Neuronal stem cell (in vitro differentiated cells): Measurements from ENCODE around the gene CENPW.

ENCODE experiments used
- DNase-seq: peaks from one replicate; pipeline ENCODE4 v3.0.0-alpha.2; 2013; ENCODE audit warnings: low spot score
- H2AFZ ChIP-seq: one replicate; pipeline ENCODE4 v1.6.1; 2013; ENCODE audit warnings: mild to moderate bottlenecking, low read length, inconsistent platforms
- H2AK5ac ChIP-seq: 2 replicates; pipeline ENCODE4 v1.6.1; 2013; ENCODE audit warnings: low read depth, mild to moderate bottlenecking, inconsistent platforms, low read length, moderate library complexity, mixed read lengths
- H2BK120ac ChIP-seq: 2 replicates; pipeline ENCODE4 v1.6.1; 2013; ENCODE audit warnings: low read depth, mild to moderate bottlenecking, inconsistent platforms, low read length, moderate library complexity, mixed read lengths
- H2BK12ac ChIP-seq: one replicate; pipeline ENCODE4 v1.6.1; 2013; ENCODE audit warnings: low read length, inconsistent platforms
- H2BK15ac ChIP-seq: 2 replicates; pipeline ENCODE4 v1.6.1; 2013; ENCODE audit warnings: mild to moderate bottlenecking, low read length, inconsistent platforms, mixed read lengths
- H2BK5ac ChIP-seq: one replicate; pipeline ENCODE4 v1.6.1; 2013; ENCODE audit warnings: inconsistent platforms, mild to moderate bottlenecking, low read length, moderate library complexity
- H3K14ac ChIP-seq: one replicate; pipeline ENCODE4 v1.6.1; 2013; ENCODE audit warnings: low read length, inconsistent platforms
- H3K18ac ChIP-seq: 2 replicates; pipeline ENCODE4 v1.6.1; 2013; ENCODE audit warnings: low read length, inconsistent platforms
- H3K23ac ChIP-seq: 2 replicates; pipeline ENCODE4 v1.6.1; 2013; ENCODE audit warnings: low read depth, mild to moderate bottlenecking, mixed read lengths, low read length, inconsistent platforms; ENCODE audit not compliant: poor library complexity
- H3K27ac ChIP-seq: replicated peaks from 3 replicates; pipeline ENCODE4 v1.5.1; 2013; ENCODE audit warnings: low read length, inconsistent platforms
- H3K27me3 ChIP-seq, 3 experiments: 2 replicates each; pipeline ENCODE4 v1.6.1; 2013; ENCODE audit warnings: low read length in 3 of 3, mild to moderate bottlenecking in 2 of 3, inconsistent platforms in 1 of 3, low read depth in 1 of 3, mixed read lengths in 1 of 3, moderate library complexity in 1 of 3; ENCODE audit not compliant: control insufficient read depth in 3 of 3, insufficient read depth in 3 of 3
- H3K36me3 ChIP-seq, 2 donors: replicated peaks in 1 of 2; 2 replicates each; pipeline ENCODE4 v1.6.1; 2013; ENCODE audit warnings: low read length in 2 of 2; ENCODE audit not compliant: control insufficient read depth in 2 of 2, insufficient read depth in 2 of 2
- H3K4ac ChIP-seq: 2 replicates; pipeline ENCODE4 v1.6.1; 2013; ENCODE audit warnings: inconsistent platforms, mild to moderate bottlenecking, low read length, moderate library complexity
- H3K4me1 ChIP-seq, 2 donors: 1 replicate in 1 of 2; 2 replicates in 1 of 2; pipeline ENCODE4 v1.6.1; 2013; ENCODE audit warnings: low read length in 2 of 2, low read depth in 1 of 2; ENCODE audit not compliant: control insufficient read depth in 2 of 2, insufficient read depth in 1 of 2
- H3K4me2 ChIP-seq: one replicate; pipeline ENCODE4 v1.6.1; 2013; ENCODE audit warnings: mild to moderate bottlenecking, low read length, inconsistent platforms; ENCODE audit not compliant: insufficient read depth, poor library complexity, severe bottlenecking
- H3K4me3 ChIP-seq, 2 donors: 2 replicates each; pipeline ENCODE4 v1.5.1; 2013; ENCODE audit warnings: low read length in 2 of 2, mild to moderate bottlenecking in 2 of 2, inconsistent platforms in 1 of 2, moderate library complexity in 1 of 2
- H3K79me1 ChIP-seq: one replicate; pipeline ENCODE4 v1.6.1; 2013; ENCODE audit warnings: low read depth, mild to moderate bottlenecking, inconsistent platforms, low read length, moderate library complexity
- H3K9ac ChIP-seq: one replicate; pipeline ENCODE4 v1.6.1; 2013; ENCODE audit warnings: mild to moderate bottlenecking, low read depth, low read length, inconsistent platforms; ENCODE audit not compliant: poor library complexity
- H3K9me3 ChIP-seq, 2 donors: replicated peaks in 1 of 2; 2 replicates each; pipeline versions ENCODE3 to v1.6.1; 2013; ENCODE audit warnings: low read length in 2 of 2, mild to moderate bottlenecking in 2 of 2, inconsistent platforms in 1 of 2, low read depth in 1 of 2, mixed read lengths in 1 of 2, moderate library complexity in 1 of 2; ENCODE audit not compliant: control insufficient read depth in 2 of 2, insufficient read depth in 1 of 2
- H4K8ac ChIP-seq: one replicate; pipeline ENCODE4 v1.6.1; 2013; ENCODE audit warnings: low read depth, mild to moderate bottlenecking, inconsistent platforms, low read length, moderate library complexity
- H4K91ac ChIP-seq: one replicate; pipeline ENCODE4 v1.6.1; 2013; ENCODE audit warnings: low read length, low read depth, mild to moderate bottlenecking, inconsistent platforms; ENCODE audit not compliant: poor library complexity
- WGBS, 2 donors: extraction: QIAGEN DNeasy Blood & Tissue Kit; methylation state at CpG; one replicate each; pipeline ENCODE4 v1.1.7; 2013; ENCODE audit warnings: missing lambda C conversion rate in 2 of 2, mixed read lengths in 1 of 2; ENCODE audit not compliant: insufficient read length in 2 of 2, insufficient replicate concordance in 1 of 2; ENCODE audit errors: extremely low coverage in 2 of 2; 5-methylcytosine and 5-hydroxymethylcytosine counted together

CENPW gene

GRCh38 chr6:126302191-126302590 is 37.7 kb upstream of the CENPW start:
- no peaks in the 10 kb centered on the region for H3K36me3 ChIP-seq
- H3K23ac ChIP-seq: no peak overlapping the region
- no peaks in the 10 kb centered on the region for H3K4me1 ChIP-seq
- no peak overlapping the region for H2BK12ac ChIP-seq
- H2BK5ac ChIP-seq: no peak overlapping the region
- no peak overlapping the region for H3K4me2 ChIP-seq
- H3K79me1 ChIP-seq: no peaks in the 10 kb centered on the region
- H3K4me3 ChIP-seq: no peak overlapping the region
- no peak overlapping the region for H2BK15ac ChIP-seq
- H3K9ac ChIP-seq: no peak overlapping the region
- no peaks in the 10 kb centered on the region for H3K27me3 ChIP-seq
- no peak for DNase-seq
- H4K91ac ChIP-seq: no peak overlapping the region
- H4K8ac ChIP-seq: no peak overlapping the region
- H2BK120ac ChIP-seq: no peak overlapping the region
- no peak overlapping the region for H2AFZ ChIP-seq
- H3K4ac ChIP-seq: no peak overlapping the region
- H2AK5ac ChIP-seq: no peak overlapping the region
- no peak overlapping the region for H3K27ac ChIP-seq
- no peaks in the 10 kb centered on the region for H3K9me3 ChIP-seq
- no peak overlapping the region for H3K18ac ChIP-seq
- H3K14ac ChIP-seq: no peak overlapping the region

- no peak overlapping the region for H2BK12ac ChIP-seq
- no peaks in the 10 kb centered on the region for H3K9me3 ChIP-seq
- WGBS, 2 donors: no CpG with 5 or more reads among the region's 2 CpGs
- H3K23ac ChIP-seq: no peak overlapping the region
- DNase-seq: no peak
- no peak overlapping the region for H3K27ac ChIP-seq
- no peak overlapping the region for H3K18ac ChIP-seq
- H3K4me2 ChIP-seq: no peak overlapping the region
- H2BK120ac ChIP-seq: no peak overlapping the region
- H3K27me3 ChIP-seq: no peaks in the 10 kb centered on the region
- H2BK15ac ChIP-seq: no peak overlapping the region
- H4K91ac ChIP-seq: no peak overlapping the region
- no peak overlapping the region for H2AFZ ChIP-seq
- H3K14ac ChIP-seq: no peak overlapping the region
- H3K79me1 ChIP-seq: no peaks in the 10 kb centered on the region
- no peak overlapping the region for H3K4ac ChIP-seq
- H3K36me3 ChIP-seq: no peaks in the 10 kb centered on the region
- H4K8ac ChIP-seq: no peak overlapping the region
- H2AK5ac ChIP-seq: no peak overlapping the region
- no peaks in the 10 kb centered on the region for H3K4me1 ChIP-seq
- H3K9ac ChIP-seq: no peak overlapping the region
- H2BK5ac ChIP-seq: no peak overlapping the region
- H3K4me3 ChIP-seq: no peak overlapping the region
These were observed 32.1 kb upstream of the CENPW start for GRCh38 chr6:126307849-126308248.

DNA sequence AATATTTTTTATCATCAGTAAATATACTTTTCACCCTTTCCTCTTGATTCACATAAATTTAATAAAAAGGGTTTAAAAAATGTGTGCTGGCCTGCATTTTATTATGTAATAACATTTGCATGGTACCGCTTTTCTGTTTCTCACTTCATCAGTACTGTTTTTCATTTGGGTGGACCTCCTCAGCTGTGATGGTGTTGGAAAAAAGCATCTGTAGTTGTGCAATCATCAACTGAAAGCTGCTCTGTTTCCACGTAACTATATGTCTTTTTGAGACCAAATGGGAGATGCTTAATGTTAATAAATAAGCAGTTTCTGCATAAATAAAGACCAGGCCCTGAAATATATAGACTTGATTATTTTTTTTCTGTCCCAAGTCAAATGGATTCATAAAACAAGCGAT is 31.6 kb upstream of the CENPW start:
- Histone ChIP-seq H3K27me3 (no peaks in the 10 kb centered on the region), H3K79me1 (no peaks in the 10 kb centered on the region), H3K9me3 (no peaks in the 10 kb centered on the region), H3K14ac (no peak overlapping the region), H3K4me2 (no peak overlapping the region), H4K8ac (no peak overlapping the region), H4K91ac (no peak overlapping the region), H2AFZ (no peak overlapping the region), H2BK12ac (no peak overlapping the region), H2BK120ac (no peak overlapping the region), H3K9ac (no peak overlapping the region), H3K4ac (no peak overlapping the region), H3K4me1 (no peaks in the 10 kb centered on the region), H2AK5ac (no peak overlapping the region), H3K27ac (no peak overlapping the region), H2BK15ac (no peak overlapping the region), H3K23ac (no peak overlapping the region), H3K36me3 (no peaks in the 10 kb centered on the region), H2BK5ac (no peak overlapping the region), H3K18ac (no peak overlapping the region), H3K4me3 (no peak overlapping the region)
- WGBS, 2 donors: no CpG with 5 or more reads among the region's 3 CpGs
- no peak for DNase-seq

DNA sequence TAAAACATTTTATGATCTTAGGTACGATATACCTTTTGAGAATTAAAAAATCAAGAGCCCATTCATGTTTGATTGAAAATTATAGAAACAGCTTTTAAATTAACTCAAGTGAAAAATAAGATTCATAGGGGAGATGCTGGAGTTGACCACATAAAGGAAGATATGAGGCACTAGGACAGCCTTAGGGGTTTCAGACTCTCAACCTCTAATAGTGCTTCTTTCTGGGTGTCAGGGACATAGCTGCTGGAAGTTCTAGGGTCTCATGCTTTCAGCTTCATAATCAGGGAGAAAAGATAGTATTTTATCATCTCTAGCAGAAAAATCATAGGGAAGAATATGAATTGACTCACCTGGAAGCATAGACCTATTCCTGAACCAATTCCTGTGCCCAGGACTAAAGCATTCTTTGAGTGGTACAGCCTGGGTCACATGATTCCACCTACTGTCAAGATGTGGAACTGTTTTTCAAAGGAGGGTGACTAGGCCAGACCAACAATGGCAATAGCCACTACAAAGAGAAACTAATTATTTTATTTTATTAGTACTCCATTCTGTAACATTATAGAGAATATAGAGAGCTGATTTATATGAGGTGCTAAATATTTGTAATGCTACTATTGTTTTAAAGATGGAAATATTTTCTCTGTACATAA is 27.8 kb upstream of the CENPW start:
- no peak overlapping the region for H3K4me3 ChIP-seq

More for the DNA sequence above, 27.8 kb upstream of the CENPW start:
- no peak for DNase-seq
- no peaks in the 10 kb centered on the region for H3K27me3 ChIP-seq
- H2AFZ ChIP-seq: no peak overlapping the region
- no peak overlapping the region for H3K18ac ChIP-seq
- no peak overlapping the region for H2BK120ac ChIP-seq
- no peak overlapping the region for H2BK12ac ChIP-seq
- H4K91ac ChIP-seq: no peak overlapping the region
- H3K23ac ChIP-seq: no peak overlapping the region
- H3K4ac ChIP-seq: no peak overlapping the region
- H3K27ac ChIP-seq: no peak overlapping the region
- H4K8ac ChIP-seq: no peak overlapping the region
- no peak overlapping the region for H3K14ac ChIP-seq
- no peak overlapping the region for H3K9ac ChIP-seq
- H3K79me1 ChIP-seq: no peaks in the 10 kb centered on the region
- H2BK5ac ChIP-seq: no peak overlapping the region
- H3K36me3 ChIP-seq: no peaks in the 10 kb centered on the region
- no peak overlapping the region for H2BK15ac ChIP-seq
- no peak overlapping the region for H2AK5ac ChIP-seq
- no peak overlapping the region for H3K4me2 ChIP-seq
- no peaks in the 10 kb centered on the region for H3K4me1 ChIP-seq
- no peaks in the 10 kb centered on the region for H3K9me3 ChIP-seq
- no CpG with 5 or more reads among the region's 1 CpG for WGBS, 2 donors
